ENCODE measurements around the gene EPB41L2.
"Not testable (repeated sequence)": the region's sequence is repeated elsewhere in the genome, so short reads cannot be mapped to it uniquely, and the experiment has no call there.

The EPB41L2 gene

GRCh38 chr6:131063028-131063763 is at the start of gene EPB41L2:
Gene EPB41L2, minus strand, starts transcription at chr6:131063245. Its CDS starts 106,760 bp downstream, at chr6:130956485.
- FAIRE-seq, result no peak

DNA sequence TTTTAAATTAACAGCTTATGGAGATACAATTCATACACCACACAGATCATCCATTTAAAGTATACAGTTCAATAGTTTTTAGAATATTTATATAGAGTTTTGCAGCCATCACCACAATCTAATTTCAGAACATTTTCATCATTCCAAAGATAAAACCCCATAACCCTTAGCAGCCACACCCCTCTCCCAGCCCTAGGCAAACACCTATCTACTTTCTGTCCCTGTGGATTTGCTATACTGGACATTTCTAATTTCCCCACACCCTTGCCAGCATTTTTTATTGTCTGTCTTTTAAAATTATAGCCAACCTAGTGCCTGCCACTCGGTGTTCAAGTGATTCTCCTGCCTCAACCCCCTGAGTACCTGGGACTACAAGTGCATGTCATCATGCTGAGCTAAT is 49.2 kb upstream of the EPB41L2 start:
- FAIRE-seq, result no peak

DNA sequence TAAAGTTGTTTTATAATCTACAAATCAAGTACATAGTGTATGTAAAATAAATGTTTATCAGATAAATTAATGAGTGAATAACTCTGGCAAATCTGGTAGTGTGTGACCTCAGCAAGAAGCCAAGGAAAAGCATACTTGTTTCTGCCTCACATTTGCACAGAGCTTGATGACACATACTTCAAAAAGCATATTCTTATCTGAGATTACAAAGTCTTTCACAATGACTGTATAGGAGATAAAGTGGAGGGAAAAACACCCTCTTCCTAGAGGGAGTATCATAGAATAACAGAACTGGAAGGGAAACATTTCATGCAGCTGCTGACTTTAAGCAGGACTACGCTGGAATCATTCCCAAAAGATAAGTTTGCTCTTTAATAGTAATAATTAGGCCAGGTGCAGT is 44.1 kb upstream of the EPB41L2 start:
- no peak for FAIRE-seq

DNA sequence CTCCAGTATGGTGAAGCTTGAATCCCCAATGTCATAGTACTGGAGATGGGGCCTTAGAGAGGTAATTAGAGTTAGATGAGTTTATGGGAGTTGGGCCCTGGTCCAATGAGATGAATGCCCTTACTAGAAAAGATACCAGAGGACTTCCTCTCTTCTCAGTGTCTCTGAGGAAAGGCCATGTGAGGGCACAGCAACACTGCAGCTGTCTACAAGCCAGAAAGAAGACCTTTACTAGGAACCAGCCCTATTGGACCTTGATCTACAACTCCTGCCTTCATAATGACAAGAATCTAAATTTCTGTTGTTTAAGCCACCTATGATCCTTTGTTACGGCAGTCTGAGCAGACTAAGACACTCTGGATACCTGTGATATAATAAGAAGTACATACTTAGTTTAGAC is 40.9 kb upstream of the EPB41L2 start:
- no peak for FAIRE-seq

- FAIRE-seq, result no peak
Measured at GRCh38 chr6:131103296-131103695, 40.3 kb upstream of the EPB41L2 start.

GRCh38 chr6:131101911-131102680 is 39.1 kb upstream of the EPB41L2 start:
- FAIRE-seq, result no peak

DNA sequence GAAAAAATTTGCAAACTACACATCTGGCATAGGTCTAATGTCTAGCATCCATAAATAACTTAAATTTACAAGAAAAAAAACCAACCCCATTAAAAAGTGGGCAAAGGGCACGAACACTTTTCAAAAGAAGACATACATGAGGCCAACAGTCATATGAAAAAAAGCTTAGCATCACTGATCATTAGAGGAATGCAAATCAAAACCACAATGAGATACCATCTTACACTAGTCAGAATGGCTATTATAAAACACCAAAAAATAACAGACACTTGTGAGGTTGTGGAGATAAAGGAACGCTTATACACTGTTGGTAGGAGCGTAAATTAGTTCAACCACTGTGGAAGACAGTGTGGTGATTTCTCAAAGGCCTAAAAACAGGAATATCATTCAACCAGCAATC is 33.7 kb upstream of the EPB41L2 start:
- no peak for FAIRE-seq

- no peak for FAIRE-seq
Measured at GRCh38 chr6:131093334-131093733, 30.3 kb upstream of the EPB41L2 start.

DNA sequence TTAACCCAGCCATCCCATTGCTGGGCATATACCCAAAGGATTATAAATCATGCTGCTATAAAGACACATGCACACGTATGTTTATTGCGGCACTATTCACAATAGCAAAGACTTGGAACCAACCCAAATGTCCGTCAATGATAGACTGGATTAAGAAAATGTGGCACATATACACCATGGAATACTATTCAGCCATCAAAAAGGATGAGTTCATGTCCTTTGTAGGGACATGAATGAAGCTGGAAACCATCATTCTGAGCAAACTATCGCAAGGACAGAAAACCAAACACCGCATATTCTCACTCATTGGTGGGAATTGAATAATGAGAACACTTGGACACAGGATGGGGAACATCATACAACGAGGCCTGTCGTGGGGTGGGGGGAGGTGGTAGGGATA is 28.9 kb upstream of the EPB41L2 start:
- not testable (repeated sequence) for FAIRE-seq

DNA sequence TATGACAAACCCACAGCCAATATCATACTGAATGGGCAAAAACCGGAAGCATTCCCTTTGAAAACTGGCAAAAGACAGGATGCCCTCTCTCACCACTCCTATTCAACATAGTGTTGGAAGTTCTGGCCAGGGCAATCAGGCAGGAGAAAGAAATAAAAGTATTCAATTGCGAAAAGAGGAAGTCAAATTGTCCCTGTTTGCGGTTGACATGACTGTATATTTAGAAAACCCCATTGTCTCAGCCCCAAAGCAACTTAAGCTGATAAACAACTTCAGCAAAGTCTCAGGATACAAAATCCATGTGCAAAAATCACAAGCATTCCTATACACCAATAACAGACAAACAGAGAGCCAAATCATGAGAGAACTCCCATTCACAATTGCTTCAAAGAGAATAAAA is 27.3 kb upstream of the EPB41L2 start:
- not testable (repeated sequence) for FAIRE-seq

DNA sequence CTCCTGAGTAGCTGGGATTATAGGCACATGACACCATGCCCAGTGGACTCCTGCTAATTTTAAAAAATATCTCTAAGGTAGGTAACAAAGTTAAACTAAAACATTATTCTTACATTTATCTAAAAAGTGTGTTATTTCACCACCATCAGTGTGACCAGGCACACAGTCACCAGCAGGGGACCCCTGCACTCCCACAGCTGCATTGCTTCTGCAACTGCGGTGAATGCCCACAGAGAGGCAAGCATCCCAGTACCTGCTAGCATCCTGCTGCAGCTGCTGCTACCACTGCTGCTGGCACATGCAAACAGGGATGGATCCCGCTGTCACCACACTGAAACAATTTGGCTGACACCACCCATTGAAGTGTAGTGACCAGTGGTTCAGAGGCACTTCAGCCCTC is 21.9 kb upstream of the EPB41L2 start:
- no peak for FAIRE-seq

DNA sequence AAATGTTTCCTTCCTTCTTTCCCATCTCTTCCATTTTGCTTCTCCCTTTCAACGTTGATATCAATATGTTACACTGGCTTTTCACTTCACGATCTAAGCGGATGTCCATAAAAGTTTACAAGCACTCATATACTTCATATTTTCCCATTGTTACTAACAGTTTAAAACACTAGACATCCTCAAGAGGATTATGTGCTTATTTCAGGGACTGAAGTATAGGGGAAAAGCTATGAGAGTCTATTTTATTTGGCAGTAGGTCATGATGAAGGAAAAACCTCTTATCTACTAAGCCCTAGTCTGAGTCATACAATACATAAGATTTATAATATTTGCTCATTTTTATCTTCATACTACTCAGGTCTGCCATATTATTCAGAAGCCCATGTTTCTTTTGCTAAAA is 20.6 kb upstream of the EPB41L2 start:
- peak; percentile 24 for FAIRE-seq

- FAIRE-seq, result no peak
Measured at GRCh38 chr6:131082335-131082734, 19.3 kb upstream of the EPB41L2 start.

DNA sequence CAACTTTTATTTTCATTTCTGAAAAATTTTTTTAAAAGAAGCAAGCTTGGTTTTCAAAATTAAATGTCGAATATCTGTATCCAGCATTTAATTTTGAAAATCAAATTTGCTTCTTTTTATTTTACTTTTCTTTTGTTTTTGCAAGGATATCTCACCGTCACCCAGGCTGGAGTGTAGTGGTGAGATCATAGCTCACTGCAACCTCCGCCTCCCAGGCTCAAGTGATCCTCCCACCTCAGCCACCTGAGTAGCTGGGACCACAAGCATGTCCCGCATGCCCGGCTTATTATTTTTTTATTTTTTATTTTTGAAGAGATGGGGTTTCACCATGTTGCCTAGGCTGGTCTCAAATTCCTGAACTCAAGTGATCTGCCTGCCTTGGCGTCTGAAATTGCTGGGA is 17.0 kb upstream of the EPB41L2 start:
- FAIRE-seq, result no peak

DNA sequence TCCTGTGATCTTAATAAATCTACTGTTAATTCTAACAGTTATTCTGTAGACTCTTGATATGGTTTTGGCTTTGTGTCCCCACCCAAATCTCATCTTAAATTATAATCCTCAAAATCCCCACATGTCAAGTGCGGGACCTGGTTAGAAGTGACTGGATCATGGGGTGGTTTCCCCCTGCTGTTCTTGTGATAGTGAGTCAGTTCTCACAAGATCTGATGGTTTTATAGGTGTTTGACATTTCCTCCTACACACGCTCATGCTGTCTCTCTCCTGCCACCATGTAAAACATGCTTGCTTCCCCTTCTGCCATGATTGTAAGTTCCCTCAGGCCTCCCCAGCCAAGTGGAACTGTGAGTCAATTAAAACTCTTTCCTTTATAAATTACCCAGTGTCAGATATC is 10.5 kb upstream of the EPB41L2 start:
- no peak for FAIRE-seq

DNA sequence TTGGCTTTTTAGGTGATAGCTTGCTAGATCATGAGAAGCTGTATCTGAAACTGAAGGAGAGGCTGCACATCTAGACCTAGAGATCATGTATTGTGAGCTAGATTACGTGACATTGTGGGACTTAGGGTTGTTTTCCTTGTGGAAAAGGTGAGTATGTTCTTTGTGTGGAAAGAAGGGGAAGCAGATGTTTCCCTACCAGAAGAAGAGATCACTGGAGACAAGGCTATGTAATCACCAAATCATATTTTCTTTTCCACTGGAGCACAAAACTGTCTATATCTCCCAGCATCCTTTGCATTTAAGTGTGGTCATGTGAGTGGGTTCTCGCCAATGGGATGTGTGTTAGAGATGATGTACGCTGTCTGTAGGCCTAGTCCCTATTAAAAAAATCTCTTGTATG is 7.0 kb upstream of the EPB41L2 start:
- FAIRE-seq, result no peak

- FAIRE-seq, result no peak
Measured at GRCh38 chr6:131068165-131068564, 5.1 kb upstream of the EPB41L2 start.

GRCh38 chr6:131067521-131067920 is 4.5 kb upstream of the EPB41L2 start:
- FAIRE-seq, result no peak

DNA sequence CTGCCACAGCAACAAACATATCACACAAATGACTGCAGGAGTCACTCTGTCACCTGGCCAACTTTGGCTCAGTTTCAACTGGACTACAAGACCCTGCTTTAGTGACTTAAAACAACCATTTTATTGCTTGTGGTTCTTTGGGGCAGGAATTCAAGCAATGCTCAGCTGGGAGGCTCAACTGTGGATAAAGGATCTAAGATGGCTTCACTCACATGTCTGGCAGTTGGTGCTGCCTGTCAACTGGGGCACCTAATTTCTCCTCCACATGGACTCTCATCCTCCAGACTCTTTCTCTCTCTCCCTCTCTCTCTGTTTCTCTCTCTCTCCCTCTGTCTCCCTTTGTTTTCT is 2.8 kb upstream of the EPB41L2 start:
- no peak for FAIRE-seq

- FAIRE-seq, result no peak
Measured at GRCh38 chr6:131065112-131065823, 2.2 kb upstream of the EPB41L2 start.

DNA sequence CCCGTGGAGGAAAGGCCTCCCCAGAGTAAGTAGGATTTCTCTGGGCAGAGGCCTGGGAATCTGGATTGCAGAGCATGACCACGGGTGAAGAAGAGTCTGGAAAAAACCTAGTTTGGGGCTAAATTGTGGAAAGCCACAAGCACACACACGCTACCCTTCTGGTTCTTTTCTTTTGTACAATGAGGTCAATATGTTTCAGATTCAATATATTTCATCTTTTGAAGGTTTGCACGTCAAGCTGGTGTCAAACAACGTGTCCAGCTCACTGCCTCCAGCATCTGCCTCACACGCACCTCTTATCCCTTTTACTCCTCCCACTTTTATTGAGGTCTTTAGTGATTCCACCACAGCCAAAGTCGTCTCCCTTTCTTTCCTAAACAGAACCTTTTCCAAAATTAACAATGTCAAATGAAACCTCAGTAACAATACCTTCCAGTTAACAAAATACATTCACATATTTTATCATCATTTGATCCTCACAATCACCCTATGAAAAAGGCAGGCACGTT is 773 bp upstream of the EPB41L2 start:
- FAIRE-seq, result no peak

- no peak for FAIRE-seq
Measured at GRCh38 chr6:131062241-131063027, 611 bp downstream of the EPB41L2 start.

DNA sequence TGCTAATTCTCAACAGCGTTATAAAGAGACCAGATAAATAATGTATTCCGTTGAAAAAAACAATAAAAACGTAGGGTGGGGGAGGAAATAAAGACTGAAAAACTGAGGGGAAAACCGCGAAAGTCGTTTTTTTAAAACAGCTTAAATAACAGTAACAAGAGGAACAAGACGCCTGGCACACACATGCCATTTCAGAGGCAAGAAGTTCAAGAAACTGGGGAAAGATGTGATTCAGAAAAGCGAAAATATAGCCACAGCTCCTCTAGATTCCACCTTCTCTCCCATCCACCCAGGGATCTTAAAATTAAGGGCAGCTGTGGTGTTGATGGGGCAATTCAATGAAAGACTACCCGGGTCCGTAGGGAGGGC is 1.3 kb downstream of the EPB41L2 start:
- no peak for FAIRE-seq
